Osteocyte (in vitro differentiated cells): ENCODE measurements around the gene FKBP1B. TPM values are rescaled to one million over a fixed set of nuclear protein-coding genes. Genes with fewer than 3 reads are reported as not detected.
A peak's percentile ranks its signal among the peaks of the same experiment; 100 is the strongest.
"Not testable (repeated sequence)": the region's sequence is repeated elsewhere in the genome, so short reads cannot be mapped to it uniquely, and the experiment has no call there.

ENCODE experiments used
- DNase-seq: peaks from one replicate; pipeline ENCODE4 v3.0.0; 2021; ENCODE audit warnings: mixed read lengths; ENCODE audit not compliant: unreplicated experiment; ENCODE audit errors: extremely low spot score
- H3K27ac Mint-ChIP-seq: one replicate; pipeline ENCODE4 v1.8.0; 2021; ENCODE audit warnings: mild to moderate bottlenecking, mixed read lengths; ENCODE audit not compliant: unreplicated experiment
- H3K27me3 Mint-ChIP-seq: one replicate; pipeline ENCODE4 v1.8.0; 2021; ENCODE audit warnings: mixed read lengths; ENCODE audit not compliant: unreplicated experiment
- H3K36me3 Mint-ChIP-seq: one replicate; pipeline ENCODE4 v1.8.0; 2021; ENCODE audit warnings: mixed read lengths; ENCODE audit not compliant: unreplicated experiment
- H3K4me1 Mint-ChIP-seq: one replicate; pipeline ENCODE4 v1.8.0; 2021; ENCODE audit warnings: mixed read lengths; ENCODE audit not compliant: unreplicated experiment
- H3K4me3 Mint-ChIP-seq: one replicate; pipeline ENCODE4 v1.8.0; 2021; ENCODE audit warnings: mild to moderate bottlenecking, moderate library complexity, mixed read lengths; ENCODE audit not compliant: unreplicated experiment
- H3K9me3 Mint-ChIP-seq: one replicate; pipeline ENCODE4 v1.8.0; 2021; ENCODE audit warnings: mixed read lengths; ENCODE audit not compliant: unreplicated experiment
- CTCF ChIP-seq: fragments of 200-600 bp; sonication (generic); IDR thresholded peaks from 2 replicates; pipeline ENCODE4 v1.5.0; 2021; ENCODE audit warnings: antibody characterized with exemption, mild to moderate bottlenecking, moderate library complexity
- total RNA-seq: library from RNA; stranded (reverse); gene quantifications from 2 replicates; pipeline ENCODE4 v1.2.1, GENCODE V29; 2021

Gene FKBP1B
- total RNA-seq, 1 donor from 2014 or later = 12.7 TPM

- Mint-ChIP-seq H3K36me3 (peaks cover 9% of the 10 kb centered on the region), H3K27me3 (no peaks in the 10 kb centered on the region), H3K9me3 (peaks cover 20% of the 10 kb centered on the region), H3K4me3 (no peak overlapping the region), H3K27ac (no peak overlapping the region), H3K4me1 (peaks cover 11% of the 10 kb centered on the region)
- no peak for DNase-seq
- TF ChIP-seq CTCF = no peak
Measured at GRCh38 chr2:24106786-24107185, 57.2 kb downstream of the FKBP1B start.

- Mint-ChIP-seq H3K4me1 (peaks cover 11% of the 10 kb centered on the region), H3K4me3 (no peak overlapping the region)
- DNase-seq = no peak
Measured at GRCh38 chr2:24107336-24107735, 57.8 kb downstream of the FKBP1B start.

GRCh38 chr2:24109431-24109830, 59.9 kb downstream of the FKBP1B start:
- peaks cover 20% of the 10 kb centered on the region for H3K9me3 Mint-ChIP-seq
- H3K27me3 Mint-ChIP-seq, H3K27ac Mint-ChIP-seq, DNase-seq, H3K4me3 Mint-ChIP-seq: not testable (repeated sequence)
- H3K36me3 Mint-ChIP-seq = peaks cover 15% of the 10 kb centered on the region
- H3K4me1 Mint-ChIP-seq = peaks cover 11% of the 10 kb centered on the region

More at GRCh38 chr2:24107336-24107735, 57.8 kb downstream of the FKBP1B start:
- H3K27me3 Mint-ChIP-seq = no peaks in the 10 kb centered on the region
- no peak overlapping the region for H3K27ac Mint-ChIP-seq
- H3K9me3 Mint-ChIP-seq = peaks cover 20% of the 10 kb centered on the region
- peaks cover 9% of the 10 kb centered on the region for H3K36me3 Mint-ChIP-seq
- no peak for TF ChIP-seq CTCF

GRCh38 chr2:24110660-24111303, 61.2 kb downstream of the FKBP1B start:
- Mint-ChIP-seq H3K4me3 (no peak overlapping the region), H3K27me3 (no peaks in the 10 kb centered on the region), H3K9me3 (peaks cover 25% of the 10 kb centered on the region), H3K27ac (no peak overlapping the region), H3K36me3 (peaks cover 16% of the 10 kb centered on the region), H3K4me1 (peaks cover 11% of the 10 kb centered on the region)
- DNase-seq = no peak
- TF ChIP-seq CTCF = no peak

GRCh38 chr2:24111407-24111901, 61.9 kb downstream of the FKBP1B start:
- no peak for TF ChIP-seq CTCF
- Mint-ChIP-seq H3K27me3 (no peaks in the 10 kb centered on the region), H3K4me3 (no peak overlapping the region), H3K36me3 (peaks cover 14% of the 10 kb centered on the region), H3K4me1 (peaks cover 11% of the 10 kb centered on the region), H3K27ac (peak overlapping the region; percentile 6), H3K9me3 (peaks cover 24% of the 10 kb centered on the region)
- DNase-seq = no peak

Other genes with a start within 250 kb of the FKBP1B start
- gene ATAD2B, start 122.6 kb upstream of the FKBP1B start, total RNA-seq = 23.8 and 27.3 TPM in 2 replicates
- 18.8 and 18.9 TPM in 2 replicates for gene UBXN2A, start 109.3 kb upstream of the FKBP1B start, total RNA-seq
- gene MFSD2B, start 39.7 kb upstream of the FKBP1B start, total RNA-seq = not detected in 2 replicates
- 9.6 and 12.4 TPM in 2 replicates for gene WDCP, start 2.4 kb upstream of the FKBP1B start, total RNA-seq
- gene SF3B6, start 26.6 kb downstream of the FKBP1B start, total RNA-seq = 89.5 and 91.4 TPM in 2 replicates
- gene TP53I3, start 35.1 kb downstream of the FKBP1B start, total RNA-seq = 44.4 and 45.9 TPM in 2 replicates
- 1.4 and 1.9 TPM in 2 replicates for gene PFN4, start 73.6 kb downstream of the FKBP1B start, total RNA-seq
- gene FAM228B, start 73.7 kb downstream of the FKBP1B start, total RNA-seq = 19.5 and 22.5 TPM in 2 replicates
- gene FAM228A, start 125.3 kb downstream of the FKBP1B start, total RNA-seq = 0.32 TPM in 1 of 2 replicates, not detected in the other